Activated B cell treated with CpG ODN at 0.5 μM for 24 hours (primary cell): ENCODE measurements around the gene HDDC3. TPM values are rescaled to one million over a fixed set of nuclear protein-coding genes. Genes with fewer than 3 reads are reported as not detected.
A peak's percentile ranks its signal among the peaks of the same experiment; 100 is the strongest.

Source experiments
- ATAC-seq: fragments of 200-7000 bp; cut with Tn5 transposase; one replicate; pipeline ENCODE4 v1.10.0; 2021; ENCODE audit warnings: low read depth, mild to moderate bottlenecking, moderate library complexity
- CTCF ChIA-PET: fragments of 350-600 bp; sonication (Branson Sonifier 250); formaldehyde crosslinking; loops from one replicate; lab custom pipeline; 2021; ENCODE audit warnings: antibody characterized with exemption; lab: Charles Lee
- POLR2A ChIA-PET: fragments of 350-600 bp; sonication (Branson Sonifier 250); formaldehyde crosslinking; loops from one replicate; lab custom pipeline; 2021; ENCODE audit warnings: antibody characterized with exemption; lab: Charles Lee
- DNase-seq: peaks from one replicate; pipeline ENCODE4 v3.0.0; 2022
- H3K27ac Mint-ChIP-seq: one replicate; pipeline ENCODE4 v1.8.0; 2020; ENCODE audit warnings: mixed read lengths
- H3K27me3 Mint-ChIP-seq: one replicate; pipeline ENCODE4 v1.8.0; 2021; ENCODE audit warnings: mixed read lengths
- H3K36me3 Mint-ChIP-seq: one replicate; pipeline ENCODE4 v1.8.0; 2021; ENCODE audit warnings: low read depth, mixed read lengths
- H3K4me1 Mint-ChIP-seq: one replicate; pipeline ENCODE4 v1.8.0; 2021; ENCODE audit warnings: mixed read lengths
- H3K4me3 Mint-ChIP-seq: one replicate; pipeline ENCODE4 v1.8.0; 2020; ENCODE audit warnings: mild to moderate bottlenecking, mixed read lengths
- H3K9me3 Mint-ChIP-seq: one replicate; pipeline ENCODE4 v1.8.0; 2020; ENCODE audit warnings: mixed read lengths
- intact Hi-C: fragments of 100-400 bp; cut with micrococcal nuclease; formaldehyde crosslinking; loops from one replicate; pipeline ENCODE4 v1.15.1; 2024
- total RNA-seq: library from RNA; stranded (reverse); gene quantifications from 2 replicates; pipeline ENCODE4 v1.2.3, GENCODE V29; 2022
- TF ChIP-seq, protein P1 (sequence below): fragments of 200-600 bp; IDR thresholded peaks from one replicate; pipeline ENCODE4 v1.8.0; 2022; ENCODE audit warnings: antibody characterized with exemption, mild to moderate bottlenecking

HDDC3 gene, protein sequence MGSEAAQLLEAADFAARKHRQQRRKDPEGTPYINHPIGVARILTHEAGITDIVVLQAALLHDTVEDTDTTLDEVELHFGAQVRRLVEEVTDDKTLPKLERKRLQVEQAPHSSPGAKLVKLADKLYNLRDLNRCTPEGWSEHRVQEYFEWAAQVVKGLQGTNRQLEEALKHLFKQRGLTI
- total RNA-seq, result 17.6 and 19.0 TPM in 2 replicates

DNA sequence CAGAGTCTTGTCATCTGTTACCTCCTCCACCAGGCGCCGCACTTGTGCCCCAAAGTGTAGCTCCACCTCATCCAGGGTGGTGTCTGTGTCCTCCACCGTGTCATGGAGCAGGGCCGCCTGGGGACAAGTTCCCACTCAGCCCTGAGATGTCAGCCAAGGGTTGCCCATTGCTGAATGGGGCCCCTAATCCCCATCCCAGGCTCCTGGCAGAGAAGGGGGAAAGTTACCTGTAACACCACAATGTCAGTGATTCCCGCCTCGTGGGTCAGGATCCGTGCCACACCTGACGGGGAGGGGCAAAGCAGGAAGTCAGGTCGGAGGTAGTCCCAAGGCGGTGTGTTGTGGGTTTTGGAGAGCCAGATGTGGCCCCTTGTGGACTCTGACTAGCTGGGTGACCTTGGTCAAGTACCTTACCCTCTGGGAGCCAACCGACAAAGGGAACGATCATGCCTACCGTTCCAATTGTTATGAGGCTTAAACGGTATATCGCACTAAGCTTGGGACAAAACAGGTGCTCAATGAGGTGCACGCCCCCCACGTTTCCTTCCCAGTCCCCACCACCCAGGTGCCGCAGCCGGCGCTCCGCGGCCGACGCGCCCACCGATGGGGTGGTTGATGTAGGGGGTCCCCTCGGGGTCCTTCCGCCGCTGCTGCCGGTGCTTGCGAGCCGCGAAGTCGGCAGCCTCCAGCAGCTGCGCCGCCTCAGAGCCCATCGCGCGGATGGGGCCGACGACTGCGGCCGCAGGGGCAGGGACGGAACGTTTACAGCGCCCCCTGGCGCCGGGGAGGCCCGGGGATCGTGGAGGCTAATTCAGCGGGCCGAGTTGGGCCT lies at the start of gene HDDC3:
Gene HDDC3 (minus strand): TSS at position 722 of the 832 bp plus-strand sequence. CDS start 9 bp downstream, at position 713.
- peak within 1 kb of the TSS; percentile 96 for H3K4me3 Mint-ChIP-seq
- TF ChIP-seq, protein P1, sequence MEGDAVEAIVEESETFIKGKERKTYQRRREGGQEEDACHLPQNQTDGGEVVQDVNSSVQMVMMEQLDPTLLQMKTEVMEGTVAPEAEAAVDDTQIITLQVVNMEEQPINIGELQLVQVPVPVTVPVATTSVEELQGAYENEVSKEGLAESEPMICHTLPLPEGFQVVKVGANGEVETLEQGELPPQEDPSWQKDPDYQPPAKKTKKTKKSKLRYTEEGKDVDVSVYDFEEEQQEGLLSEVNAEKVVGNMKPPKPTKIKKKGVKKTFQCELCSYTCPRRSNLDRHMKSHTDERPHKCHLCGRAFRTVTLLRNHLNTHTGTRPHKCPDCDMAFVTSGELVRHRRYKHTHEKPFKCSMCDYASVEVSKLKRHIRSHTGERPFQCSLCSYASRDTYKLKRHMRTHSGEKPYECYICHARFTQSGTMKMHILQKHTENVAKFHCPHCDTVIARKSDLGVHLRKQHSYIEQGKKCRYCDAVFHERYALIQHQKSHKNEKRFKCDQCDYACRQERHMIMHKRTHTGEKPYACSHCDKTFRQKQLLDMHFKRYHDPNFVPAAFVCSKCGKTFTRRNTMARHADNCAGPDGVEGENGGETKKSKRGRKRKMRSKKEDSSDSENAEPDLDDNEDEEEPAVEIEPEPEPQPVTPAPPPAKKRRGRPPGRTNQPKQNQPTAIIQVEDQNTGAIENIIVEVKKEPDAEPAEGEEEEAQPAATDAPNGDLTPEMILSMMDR, result peak; percentile 85
- H3K27ac Mint-ChIP-seq, result peak within 1 kb of the TSS; percentile 97
- DNase-seq, result peak; percentile 95
- ATAC-seq, result peak; percentile 56
- H3K36me3 Mint-ChIP-seq, result peaks cover 9% of the 10 kb centered on the region
- ChIA-PET POLR2A (interaction anchor here (0.5 to 8.7 kb wide), 29 partner anchors 9 to 1038 kb away, joined by 3 to 213 read pairs (median 4); partner anchors contain the start of genes AP3S2, BLM, FES and IQGAP1), CTCF (interaction anchor here (0.6 to 8.7 kb wide), 31 partner anchors 9 to 631 kb away, joined by 3 to 193 read pairs (median 4); partner anchors contain the start of genes BLM, FES, MAN2A2 and RCCD1)
- H3K4me1 Mint-ChIP-seq, result peaks cover 53% of the 10 kb centered on the region
- no peaks in the 10 kb centered on the region for H3K9me3 Mint-ChIP-seq
- intact Hi-C loops, result loop anchor here (1.0 to 5.0 kb wide), 6 partner anchors 265 to 830 kb away; partner anchors contain the start of genes CIB1, GDPGP1, IDH2 and IQGAP1
- no peaks in the 10 kb centered on the region for H3K27me3 Mint-ChIP-seq

DNA sequence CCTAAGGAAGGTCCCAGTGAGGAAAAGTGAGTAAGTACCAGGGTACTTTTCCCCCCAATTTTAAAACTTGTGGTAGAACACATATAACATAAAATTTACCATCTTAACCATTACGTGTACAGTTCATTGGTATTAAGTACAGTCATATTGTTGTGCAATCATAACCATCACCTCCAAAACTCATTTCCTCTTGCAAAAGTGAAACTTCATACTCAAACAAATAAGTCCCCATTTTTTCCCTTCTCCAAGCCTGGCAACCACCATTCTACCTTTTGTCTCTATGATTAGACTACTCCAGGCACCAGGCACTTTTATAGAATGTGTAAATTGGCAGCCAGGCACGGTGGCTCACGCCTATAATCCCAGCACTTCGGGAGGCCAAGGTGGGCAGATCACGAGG lies 49.8 kb upstream of the HDDC3 start:
- Mint-ChIP-seq H3K4me3 (peak overlapping the region; percentile 21), H3K36me3 (peaks cover 4% of the 10 kb centered on the region), H3K4me1 (peaks cover 32% of the 10 kb centered on the region), H3K27ac (peak overlapping the region; percentile 77), H3K27me3 (no peaks in the 10 kb centered on the region), H3K9me3 (no peaks in the 10 kb centered on the region)
- ChIA-PET POLR2A (interaction anchor here (1.0 to 2.4 kb wide), 5 partner anchors 12 to 79 kb away, joined by 3 to 17 read pairs (median 4); partner anchors contain the start of genes MAN2A2 and RCCD1), CTCF (interaction anchor here (4.0 kb wide), 1 partner anchor 26 kb away, joined by 26 read pairs; no protein-coding TSS in a partner anchor)
- TF ChIP-seq, protein P1, result no peak
- ATAC-seq (peak; percentile 43), DNase-seq (no peak)
- intact Hi-C loops, result no loop called here

DNA sequence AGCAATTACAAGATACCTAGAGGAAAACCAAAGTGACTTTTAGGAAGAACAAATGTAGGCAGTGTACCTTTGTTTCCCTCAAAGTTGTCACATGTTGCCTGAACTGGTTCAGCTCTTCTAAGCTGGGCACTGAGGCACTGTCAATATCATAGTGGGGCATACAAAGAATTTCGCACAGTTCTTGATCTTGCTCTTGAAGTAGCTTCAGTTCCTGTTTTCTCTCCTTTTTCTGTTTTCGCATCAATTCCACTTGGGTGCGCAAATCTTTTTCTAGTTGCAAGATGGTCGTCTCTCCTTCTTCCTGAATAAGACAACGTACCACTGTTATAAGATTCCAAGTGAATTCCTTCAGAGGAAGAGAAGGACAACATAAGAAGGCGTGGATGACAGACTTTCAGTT lies 49.3 kb upstream of the HDDC3 start:
- peaks cover 28% of the 10 kb centered on the region for H3K4me1 Mint-ChIP-seq
- DNase-seq (no peak), ATAC-seq (peak; percentile 94)
- CTCF ChIA-PET, result interaction anchor here (1.5 to 4.0 kb wide), 2 partner anchors 26 to 79 kb away, joined by 4 to 26 read pairs; no protein-coding TSS in a partner anchor
- no peaks in the 10 kb centered on the region for H3K9me3 Mint-ChIP-seq
- peak overlapping the region; percentile 77 for H3K27ac Mint-ChIP-seq
- peaks cover 4% of the 10 kb centered on the region for H3K36me3 Mint-ChIP-seq
- no peaks in the 10 kb centered on the region for H3K27me3 Mint-ChIP-seq
- TF ChIP-seq, protein P1, result no peak
- peak overlapping the region; percentile 21 for H3K4me3 Mint-ChIP-seq
- intact Hi-C loops, result loop anchor here (2.0 kb wide), 1 partner anchor 27 kb away; the partner anchor contains the start of gene RCCD1
- POLR2A ChIA-PET, result interaction anchor here (0.7 to 2.4 kb wide), 5 partner anchors 9 to 79 kb away, joined by 3 to 17 read pairs (median 4); partner anchors contain the start of genes MAN2A2 and RCCD1

DNA sequence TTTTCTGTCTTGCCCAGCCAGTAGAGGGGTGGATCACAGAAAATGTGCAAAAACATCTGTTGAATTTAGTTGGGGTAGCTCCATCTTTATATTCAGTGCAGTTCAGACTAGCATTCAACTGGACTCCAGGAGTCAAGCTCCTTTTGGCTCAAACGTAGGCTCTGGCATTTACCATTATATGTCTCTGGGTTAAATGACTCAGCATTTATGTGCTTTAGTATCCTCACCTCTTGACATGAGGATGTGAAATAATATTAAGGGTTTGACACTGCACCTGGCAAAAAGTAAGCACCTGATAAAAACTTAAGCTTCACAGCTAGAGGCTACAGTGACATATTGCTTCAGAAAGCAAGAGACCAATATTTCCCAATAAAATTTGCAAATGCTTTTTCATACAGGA lies 47.2 kb upstream of the HDDC3 start:
- H3K27ac Mint-ChIP-seq, result no peak overlapping the region
- H3K27me3 Mint-ChIP-seq, result no peaks in the 10 kb centered on the region
- intact Hi-C loops, result no loop called here
- ATAC-seq, result no peak
- TF ChIP-seq, protein P1, result no peak
- no peak for DNase-seq
- H3K36me3 Mint-ChIP-seq, result peaks cover 12% of the 10 kb centered on the region
- H3K4me1 Mint-ChIP-seq, result peaks cover 20% of the 10 kb centered on the region
- H3K9me3 Mint-ChIP-seq, result no peaks in the 10 kb centered on the region
- POLR2A ChIA-PET, result no interaction called here
- no peak overlapping the region for H3K4me3 Mint-ChIP-seq
- CTCF ChIA-PET, result interaction anchor here (1.0 to 4.0 kb wide), 4 partner anchors 13 to 53 kb away, joined by 3 to 26 read pairs (median 4); no protein-coding TSS in a partner anchor
